Stimulated activated CD4-positive, alpha-beta T cell treated with anti-CD3 and anti-CD28 coated beads, Interleukin-12 subunit alpha, Interleukin-12 subunit beta, amount 100 ng/mL, for 48 hours (primary cell): ENCODE data around the gene SHOC2.

ENCODE experiments used
- DNase-seq, 3 donors: peaks; one replicate each; pipeline ENCODE4 v3.0.0-alpha.2; 2020; ENCODE audit warnings: low read depth in 2 of 3, low spot score in 1 of 3

SHOC2 gene

GRCh38 chr10:111039522-111039921 is 120.1 kb downstream of the SHOC2 start:
- DNase-seq = no peak

DNA sequence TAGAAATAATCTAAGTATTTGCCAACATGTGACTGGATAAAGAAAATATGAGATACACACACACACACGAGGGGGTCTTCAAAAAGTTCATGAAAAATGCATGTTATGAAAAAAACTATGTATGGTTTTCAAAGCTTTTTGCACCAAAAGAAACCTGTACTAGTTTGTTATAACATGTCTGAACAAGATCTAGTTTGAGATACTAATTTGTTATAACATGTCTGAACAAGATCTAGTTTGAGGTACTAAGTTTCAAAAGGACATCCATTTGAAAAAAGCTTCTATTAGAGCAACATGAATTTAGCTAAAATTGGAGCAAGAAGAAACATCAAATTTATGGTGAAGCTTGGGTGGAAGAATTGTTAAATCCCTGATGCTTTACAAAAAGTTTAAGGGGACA is 137.6 kb downstream of the SHOC2 start:
- DNase-seq = no peak
